HL-60 (cell line): Measurements from ENCODE around the gene SLC22A2.

ENCODE experiments used
- CTCF ChIP-seq: IDR thresholded peaks from one replicate; pipeline ENCODE4 v1.5.1; 2011; ENCODE audit warnings: low read length, control low read depth, inconsistent platforms; ENCODE audit not compliant: insufficient read depth
- GABPA ChIP-seq: IDR thresholded peaks from 2 replicates; pipeline ENCODE4 v1.6.1; 2012; ENCODE audit warnings: low read depth
- POLR2AphosphoS5 ChIP-seq: IDR thresholded peaks from 2 replicates; pipeline ENCODE4 v1.6.1; 2012; ENCODE audit warnings: low read depth
- TF ChIP-seq, protein P1 (sequence below): IDR thresholded peaks from 2 replicates; pipeline ENCODE4 v1.6.1; 2012; ENCODE audit warnings: low read depth; ENCODE audit not compliant: insufficient replicate concordance

- TF ChIP-seq CTCF (no peak), GABPA (no peak), POLR2AphosphoS5 (no peak)
- TF ChIP-seq, protein P1, sequence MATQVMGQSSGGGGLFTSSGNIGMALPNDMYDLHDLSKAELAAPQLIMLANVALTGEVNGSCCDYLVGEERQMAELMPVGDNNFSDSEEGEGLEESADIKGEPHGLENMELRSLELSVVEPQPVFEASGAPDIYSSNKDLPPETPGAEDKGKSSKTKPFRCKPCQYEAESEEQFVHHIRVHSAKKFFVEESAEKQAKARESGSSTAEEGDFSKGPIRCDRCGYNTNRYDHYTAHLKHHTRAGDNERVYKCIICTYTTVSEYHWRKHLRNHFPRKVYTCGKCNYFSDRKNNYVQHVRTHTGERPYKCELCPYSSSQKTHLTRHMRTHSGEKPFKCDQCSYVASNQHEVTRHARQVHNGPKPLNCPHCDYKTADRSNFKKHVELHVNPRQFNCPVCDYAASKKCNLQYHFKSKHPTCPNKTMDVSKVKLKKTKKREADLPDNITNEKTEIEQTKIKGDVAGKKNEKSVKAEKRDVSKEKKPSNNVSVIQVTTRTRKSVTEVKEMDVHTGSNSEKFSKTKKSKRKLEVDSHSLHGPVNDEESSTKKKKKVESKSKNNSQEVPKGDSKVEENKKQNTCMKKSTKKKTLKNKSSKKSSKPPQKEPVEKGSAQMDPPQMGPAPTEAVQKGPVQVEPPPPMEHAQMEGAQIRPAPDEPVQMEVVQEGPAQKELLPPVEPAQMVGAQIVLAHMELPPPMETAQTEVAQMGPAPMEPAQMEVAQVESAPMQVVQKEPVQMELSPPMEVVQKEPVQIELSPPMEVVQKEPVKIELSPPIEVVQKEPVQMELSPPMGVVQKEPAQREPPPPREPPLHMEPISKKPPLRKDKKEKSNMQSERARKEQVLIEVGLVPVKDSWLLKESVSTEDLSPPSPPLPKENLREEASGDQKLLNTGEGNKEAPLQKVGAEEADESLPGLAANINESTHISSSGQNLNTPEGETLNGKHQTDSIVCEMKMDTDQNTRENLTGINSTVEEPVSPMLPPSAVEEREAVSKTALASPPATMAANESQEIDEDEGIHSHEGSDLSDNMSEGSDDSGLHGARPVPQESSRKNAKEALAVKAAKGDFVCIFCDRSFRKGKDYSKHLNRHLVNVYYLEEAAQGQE = no peak
Observed at GRCh38 chr6:160204710-160205109, 53.9 kb downstream of the SLC22A2 start.
